Stomach (tissue), 9 donors: ENCODE measurements around the gene PDE4B. TPM values are rescaled to one million over a fixed set of nuclear protein-coding genes. Genes with fewer than 3 reads are reported as not detected.

Experiments
- DNase-seq, 2 donors: peaks; one replicate each; pipeline versions ENCODE4 v3.0.0 to v3.0.0-alpha.2; 2013 to 2019
- H3K27ac ChIP-seq, 5 donors: fragments of 200-600 bp in 4 of 5; sonication (generic) in 4 of 5; one replicate each; pipeline ENCODE4 v1.5.1; 2013 to 2019; ENCODE audit warnings: mild to moderate bottlenecking in 1 of 5, moderate library complexity in 1 of 5
- H3K27me3 ChIP-seq, 3 donors: fragments of 200-600 bp; sonication (generic); one replicate each; pipeline ENCODE4 v1.5.1; 2017 to 2019; ENCODE audit warnings: mixed run types in 1 of 3
- H3K36me3 ChIP-seq, 4 donors: fragments of 200-600 bp; sonication (generic); 1 replicate in 3 of 4; 2 replicates in 1 of 4; pipeline ENCODE4 v1.5.1; 2016 to 2019
- H3K4me1 ChIP-seq, 4 donors: fragments of 200-600 bp; sonication (generic); one replicate each; pipeline ENCODE4 v1.5.1; 2016 to 2019
- H3K4me3 ChIP-seq, 4 donors: fragments of 200-600 bp; sonication (generic) in 3 of 4; one replicate each; pipeline ENCODE4 v1.5.1; 2016 to 2019; ENCODE audit warnings: mild to moderate bottlenecking in 1 of 4
- H3K9me3 ChIP-seq, 4 donors: fragments of 200-600 bp; sonication (generic); one replicate each; pipeline ENCODE4 v1.5.1; 2016 to 2019
- EP300 ChIP-seq: sonication (generic); formaldehyde crosslinking; IDR thresholded peaks from one replicate; pipeline ENCODE4 v1.6.1; 2017; ENCODE audit warnings: antibody characterized with exemption
- POLR2A ChIP-seq, 4 donors: fragments of 450-650 bp; IDR thresholded peaks; one replicate each; pipeline ENCODE4 v1.6.1; 2016; ENCODE audit warnings: antibody characterized with exemption in 4 of 4, control low read depth in 2 of 4, mild to moderate bottlenecking in 1 of 4, moderate library complexity in 1 of 4
- POLR2AphosphoS5 ChIP-seq, 3 donors: sonication (generic); formaldehyde crosslinking; IDR thresholded peaks; one replicate each; pipeline ENCODE4 v1.6.1; 2016; ENCODE audit warnings: antibody characterized with exemption in 3 of 3
- WGBS, 5 donors: extraction: QIAGEN DNeasy Blood & Tissue Kit in 3 of 5; methylation state at CpG; one replicate each; pipeline versions ENCODE4 v1.1.5 to v1.1.7; 2013 to 2018; 5-methylcytosine and 5-hydroxymethylcytosine counted together
- intact Hi-C: fragments of 100-400 bp; cut with DNase I; formaldehyde crosslinking; loops from one replicate; pipeline ENCODE4 v1.15.1; 2023; ENCODE audit warnings: low total_unique reads
- polyA plus RNA-seq, 3 donors: library from polyadenylated mRNA; stranded (reverse); fragments of 200-250 nt; gene quantifications; one replicate each; pipeline ENCODE4 v1.2.3, GENCODE V29; 2013
- total RNA-seq, 5 donors: library from RNA; depleted of rRNA; stranded (reverse); fragments of >200 nt; gene quantifications; one replicate each; pipeline versions ENCODE4 v1.1.0 to v1.2.3, GENCODE V29; 2014 to 2016
- TF ChIP-seq, protein P1 (sequence below), 7 experiments: fragments of 450-650 bp in 4 of 7; fragments of 200-600 bp in 3 of 7; sonication (generic) in 3 of 7; IDR thresholded peaks; one replicate each; pipeline ENCODE4 v1.5.1; 2016 to 2019; ENCODE audit warnings: antibody characterized with exemption in 7 of 7, control low read depth in 2 of 7, mild to moderate bottlenecking in 1 of 7
- donor health status: healthy with polysubstance abuse.
- donor health status: Bipolar disorder and iron deficiency.
- donor health status: healthy.

PDE4B gene
- total and polyA plus RNA-seq, 8 donors = 0.45 to 34.3 (median 3.2) TPM

DNA sequence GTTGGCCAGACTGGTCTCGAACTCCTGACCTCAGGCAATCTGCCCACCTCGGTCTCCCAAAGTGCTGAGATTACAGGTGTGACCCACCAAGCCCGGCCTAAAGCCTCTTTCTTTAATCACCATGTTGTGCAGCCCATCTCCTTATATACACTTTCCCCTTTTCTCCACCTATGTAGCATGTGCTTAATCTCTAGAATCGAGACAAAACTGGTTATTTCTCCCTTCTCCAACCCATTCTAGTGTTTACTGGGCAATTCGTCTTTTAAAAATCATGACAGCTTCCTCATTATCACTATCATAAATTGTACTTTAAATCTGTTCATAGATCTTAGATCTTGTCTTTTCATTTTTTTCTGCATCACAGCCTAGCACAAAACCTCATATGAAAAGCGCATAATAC is 285.7 kb downstream of the PDE4B start:
- H3K36me3 ChIP-seq = no peaks in the 10 kb centered on the region
- no peak for DNase-seq
- no peaks in the 10 kb centered on the region for H3K27me3 ChIP-seq
- H3K4me3 ChIP-seq = no peak overlapping the region
- no peaks in the 10 kb centered on the region for H3K9me3 ChIP-seq
- 84 to 88% (median 86%) methylated on average over 6 of the region's 6 CpGs for WGBS, 5 donors
- H3K4me1 ChIP-seq = peaks cover 0 to 7% (median 0%) of the 10 kb centered on the region in 4 donors
- TF ChIP-seq EP300 = no peak
- no peak for TF ChIP-seq POLR2A (IDR thresholded peaks at IDR 0.05)
- no peak for TF ChIP-seq POLR2AphosphoS5 (IDR thresholded peaks at IDR 0.05)
- TF ChIP-seq, protein P1, sequence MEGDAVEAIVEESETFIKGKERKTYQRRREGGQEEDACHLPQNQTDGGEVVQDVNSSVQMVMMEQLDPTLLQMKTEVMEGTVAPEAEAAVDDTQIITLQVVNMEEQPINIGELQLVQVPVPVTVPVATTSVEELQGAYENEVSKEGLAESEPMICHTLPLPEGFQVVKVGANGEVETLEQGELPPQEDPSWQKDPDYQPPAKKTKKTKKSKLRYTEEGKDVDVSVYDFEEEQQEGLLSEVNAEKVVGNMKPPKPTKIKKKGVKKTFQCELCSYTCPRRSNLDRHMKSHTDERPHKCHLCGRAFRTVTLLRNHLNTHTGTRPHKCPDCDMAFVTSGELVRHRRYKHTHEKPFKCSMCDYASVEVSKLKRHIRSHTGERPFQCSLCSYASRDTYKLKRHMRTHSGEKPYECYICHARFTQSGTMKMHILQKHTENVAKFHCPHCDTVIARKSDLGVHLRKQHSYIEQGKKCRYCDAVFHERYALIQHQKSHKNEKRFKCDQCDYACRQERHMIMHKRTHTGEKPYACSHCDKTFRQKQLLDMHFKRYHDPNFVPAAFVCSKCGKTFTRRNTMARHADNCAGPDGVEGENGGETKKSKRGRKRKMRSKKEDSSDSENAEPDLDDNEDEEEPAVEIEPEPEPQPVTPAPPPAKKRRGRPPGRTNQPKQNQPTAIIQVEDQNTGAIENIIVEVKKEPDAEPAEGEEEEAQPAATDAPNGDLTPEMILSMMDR (IDR thresholded peaks at IDR 0.05) = no peak
- intact Hi-C loops = no loop called here
- no peak overlapping the region for H3K27ac ChIP-seq

- intact Hi-C loops = no loop called here
- 61 to 72% (median 70%) methylated on average over 3 of the region's 3 CpGs for WGBS, 5 donors
- TF ChIP-seq, protein P1 (IDR thresholded peaks at IDR 0.05) = no peak
- no peak for TF ChIP-seq POLR2A (IDR thresholded peaks at IDR 0.05)
- TF ChIP-seq POLR2AphosphoS5 (IDR thresholded peaks at IDR 0.05) = no peak
Observed at GRCh38 chr1:66083003-66083402, 290.3 kb downstream of the PDE4B start.

GRCh38 chr1:66084442-66084841 is 291.7 kb downstream of the PDE4B start:
- H3K27ac ChIP-seq = no peak overlapping the region
- no peaks in the 10 kb centered on the region for H3K36me3 ChIP-seq
- intact Hi-C loops = no loop called here
- no peak for DNase-seq
- no peaks in the 10 kb centered on the region for H3K9me3 ChIP-seq
- TF ChIP-seq, protein P1 (IDR thresholded peaks at IDR 0.05) = no peak
- TF ChIP-seq EP300 (no peak), POLR2AphosphoS5 (IDR thresholded peaks at IDR 0.05) (no peak), POLR2A (IDR thresholded peaks at IDR 0.05) (no peak)
- no peak overlapping the region for H3K4me3 ChIP-seq
- H3K27me3 ChIP-seq = no peaks in the 10 kb centered on the region
- no peaks in the 10 kb centered on the region for H3K4me1 ChIP-seq

More at GRCh38 chr1:66083003-66083402, 290.3 kb downstream of the PDE4B start:
- no peaks in the 10 kb centered on the region for H3K36me3 ChIP-seq
- no peaks in the 10 kb centered on the region for H3K4me1 ChIP-seq
- no peak overlapping the region for H3K4me3 ChIP-seq
- H3K9me3 ChIP-seq = no peaks in the 10 kb centered on the region
- DNase-seq = no peak
- no peaks in the 10 kb centered on the region for H3K27me3 ChIP-seq
- no peak overlapping the region for H3K27ac ChIP-seq

GRCh38 chr1:66085600-66085999 is 292.9 kb downstream of the PDE4B start:
- Histone ChIP-seq H3K27ac (no peak overlapping the region), H3K27me3 (no peaks in the 10 kb centered on the region), H3K4me1 (no peaks in the 10 kb centered on the region), H3K4me3 (no peak overlapping the region), H3K36me3 (no peaks in the 10 kb centered on the region), H3K9me3 (no peaks in the 10 kb centered on the region)
- DNase-seq = no peak
- intact Hi-C loops = no loop called here
- WGBS, 5 donors = 71 to 72% (median 71%) methylated on average over 4 of the region's 4 CpGs
- TF ChIP-seq, protein P1 (IDR thresholded peaks at IDR 0.05) = no peak
- no peak for TF ChIP-seq POLR2AphosphoS5 (IDR thresholded peaks at IDR 0.05)
- TF ChIP-seq POLR2A (IDR thresholded peaks at IDR 0.05) = no peak
- no peak for TF ChIP-seq EP300
